SHP77 treated with DMSO at 0.1 percent for 48 hours (cell line): ENCODE measurements around the gene TBX15.
A peak's percentile ranks its signal among the peaks of the same experiment; 100 is the strongest.

Experiments used
- DNase-seq: peaks from one replicate; lab custom pipeline; 2025; lab: John Stamatoyannopoulos, UW

Gene TBX15

DNA sequence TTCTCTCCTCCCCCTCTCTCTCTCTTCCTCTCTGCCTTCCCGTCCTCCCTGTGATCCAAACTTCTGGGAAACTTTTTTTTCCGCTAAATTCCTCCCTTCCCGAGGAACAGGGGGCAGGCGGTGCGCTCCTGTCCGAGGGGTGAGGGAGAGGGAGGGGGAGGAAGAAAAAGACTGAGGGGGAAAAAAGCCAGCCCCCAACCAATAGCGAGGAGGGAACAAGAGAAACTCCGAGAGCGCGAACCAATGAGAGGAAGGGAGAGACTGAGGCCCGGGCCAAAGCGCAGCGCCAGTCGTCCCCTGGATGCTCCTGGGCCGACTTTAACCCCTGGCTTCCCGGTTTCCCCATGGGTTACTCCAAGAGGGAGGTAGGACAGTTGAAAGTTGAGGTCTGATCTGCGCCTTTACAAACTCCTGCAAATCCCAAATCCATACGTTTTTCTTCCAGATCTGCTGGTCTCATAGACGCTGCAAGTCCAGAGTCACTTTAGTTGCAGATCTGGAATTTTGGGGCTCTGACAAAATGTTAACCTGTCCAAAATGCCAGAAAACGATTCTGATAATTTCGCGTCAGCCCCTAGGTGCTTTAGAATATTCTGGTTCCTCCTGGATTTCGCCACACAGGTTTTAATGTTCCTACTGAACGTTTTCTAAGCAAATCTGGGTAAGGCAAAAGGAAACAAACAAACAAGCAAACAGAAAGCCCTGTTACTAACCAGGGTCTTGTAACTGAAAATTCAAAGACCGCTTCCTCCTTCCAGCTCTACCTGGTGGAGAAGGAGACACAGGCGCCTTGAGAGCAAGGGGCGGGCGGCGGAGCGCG is at the start of gene TBX15:
TSS of gene TBX15 (minus strand) at position 158 of the 820 bp plus-strand sequence. CDS start 548 bp downstream, outside the sequence.
- DNase-seq, result no peak

DNA sequence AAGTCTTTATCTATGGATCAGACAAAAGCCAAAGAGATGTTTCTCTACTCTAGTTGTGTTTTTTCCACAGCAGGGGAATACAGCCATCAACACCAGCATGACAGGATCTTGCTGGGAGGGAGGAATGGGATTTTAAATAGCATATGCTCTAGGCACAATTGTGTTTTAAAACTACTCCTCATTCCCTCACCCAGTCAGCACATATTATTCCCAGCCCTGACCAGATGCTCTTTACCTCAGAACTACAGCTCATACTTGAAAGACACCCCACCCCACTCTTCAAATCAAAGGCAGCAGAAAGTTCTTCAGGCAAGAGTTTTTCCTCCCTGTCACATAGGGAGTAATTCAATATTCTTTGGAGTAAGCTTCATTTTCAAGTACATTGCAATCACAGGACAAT is 46.2 kb upstream of the TBX15 start:
- DNase-seq, result no peak

DNA sequence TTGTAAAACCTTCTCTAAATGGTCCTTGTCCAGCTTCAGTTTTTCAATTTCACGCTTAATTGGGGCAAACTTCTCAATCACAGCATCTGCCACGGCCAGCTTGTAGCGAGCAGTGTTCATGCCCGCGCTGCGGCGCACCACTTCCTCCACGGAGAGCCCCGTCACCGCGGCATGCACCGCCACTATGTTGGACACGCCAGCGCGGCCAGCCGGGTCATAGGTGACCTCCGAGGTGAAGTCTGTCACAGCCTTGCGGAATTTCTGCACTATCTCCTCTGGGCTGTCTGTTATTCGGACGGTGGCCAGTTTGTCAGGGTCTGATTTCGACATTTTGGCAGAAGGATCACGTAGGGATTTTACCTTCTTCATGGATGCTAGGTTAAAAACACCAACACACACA is 44.8 kb upstream of the TBX15 start:
- no peak for DNase-seq

DNA sequence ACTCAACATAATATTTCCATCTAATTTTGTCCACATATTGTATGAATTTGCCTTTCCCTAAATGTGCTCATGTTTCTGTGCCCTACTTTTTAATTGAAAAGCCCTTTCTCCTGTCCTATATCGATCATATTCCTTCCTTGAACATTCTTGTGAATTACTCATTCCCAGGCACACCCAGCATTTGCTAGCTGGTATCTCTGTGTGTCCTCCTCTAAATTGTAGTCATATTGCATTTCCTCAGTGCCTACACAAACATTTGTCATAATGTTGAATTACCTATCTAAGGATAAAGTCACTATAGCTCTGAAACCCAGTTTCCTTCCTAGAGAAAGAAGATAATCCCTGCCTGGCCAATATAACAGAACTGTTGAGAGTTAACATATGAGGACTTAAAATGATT is 39.6 kb upstream of the TBX15 start:
- no peak for DNase-seq

DNA sequence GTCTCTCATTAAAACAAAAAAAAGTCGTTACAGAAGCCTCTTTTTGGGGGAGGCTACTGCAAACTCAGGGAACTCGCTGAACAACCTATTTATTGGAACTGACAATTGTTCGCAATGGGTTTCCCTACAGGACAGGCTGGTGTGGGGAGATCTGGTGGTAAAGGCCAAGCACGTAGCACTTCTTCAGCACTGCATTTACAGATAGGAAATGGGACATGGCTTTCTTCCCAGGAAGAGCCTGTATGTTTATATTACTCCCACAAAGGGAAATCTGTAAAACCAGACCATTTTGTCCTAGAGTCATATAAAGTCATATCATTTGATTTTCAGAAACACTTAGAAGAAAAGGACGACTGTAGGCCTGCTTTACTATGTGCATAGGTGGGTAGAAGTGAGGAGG is 38.8 kb upstream of the TBX15 start:
- no peak for DNase-seq

DNA sequence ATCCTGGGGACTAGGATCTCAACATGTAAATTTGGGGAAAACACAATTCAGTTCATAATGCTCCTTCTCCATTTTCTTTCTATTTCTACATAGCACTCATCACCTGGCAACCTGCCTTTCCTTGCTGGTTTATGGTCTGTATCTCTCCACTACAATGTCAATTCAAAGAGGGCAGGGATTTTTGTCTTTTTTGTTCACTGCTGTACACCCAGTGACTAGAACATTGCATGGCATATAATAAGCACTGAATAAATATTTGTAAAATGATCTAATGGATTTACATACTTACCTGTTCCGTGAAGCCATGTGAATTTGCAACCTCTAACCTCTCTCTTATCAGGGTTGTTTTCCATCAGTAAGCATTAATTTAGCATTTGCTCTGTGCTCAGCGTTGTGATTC is 27.4 kb upstream of the TBX15 start:
- DNase-seq, result no peak

DNA sequence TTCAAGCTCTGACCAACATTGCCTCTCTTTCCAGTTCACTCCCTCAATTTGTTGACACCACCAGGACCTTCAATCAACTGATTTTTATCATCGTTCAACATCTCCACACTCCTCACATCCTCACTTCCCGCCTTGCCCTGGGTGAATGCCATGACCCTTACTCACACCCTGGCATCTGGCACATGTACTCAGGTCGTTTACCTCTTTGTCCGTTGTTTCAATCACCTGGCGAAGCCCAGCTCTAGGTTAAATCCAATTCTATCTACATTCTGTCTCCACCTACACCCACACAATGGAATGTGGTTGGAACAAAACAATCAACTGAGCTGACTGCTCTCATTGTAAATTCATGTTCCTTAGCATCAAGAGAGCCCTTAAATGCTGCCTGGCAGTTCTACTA is 24.2 kb upstream of the TBX15 start:
- DNase-seq, result no peak

DNA sequence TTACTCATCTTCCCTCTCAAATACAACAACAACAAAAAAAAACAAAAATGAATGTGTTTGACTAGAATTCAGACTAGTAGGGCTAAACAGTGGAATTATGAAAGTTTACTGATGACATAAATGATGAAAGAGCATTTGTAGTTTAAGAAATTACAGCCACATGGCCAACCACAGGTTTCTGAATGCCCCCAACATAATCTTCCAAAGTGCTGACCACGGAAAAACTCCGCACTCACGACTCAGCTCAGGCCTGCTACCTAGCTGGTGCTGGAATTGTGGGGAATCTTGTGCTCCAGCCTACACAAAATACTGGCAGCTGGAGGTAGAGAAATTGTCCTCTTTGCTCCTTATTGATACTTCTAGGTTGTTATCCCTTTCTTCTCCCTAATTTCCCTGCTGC is 23.6 kb upstream of the TBX15 start:
- no peak for DNase-seq

DNA sequence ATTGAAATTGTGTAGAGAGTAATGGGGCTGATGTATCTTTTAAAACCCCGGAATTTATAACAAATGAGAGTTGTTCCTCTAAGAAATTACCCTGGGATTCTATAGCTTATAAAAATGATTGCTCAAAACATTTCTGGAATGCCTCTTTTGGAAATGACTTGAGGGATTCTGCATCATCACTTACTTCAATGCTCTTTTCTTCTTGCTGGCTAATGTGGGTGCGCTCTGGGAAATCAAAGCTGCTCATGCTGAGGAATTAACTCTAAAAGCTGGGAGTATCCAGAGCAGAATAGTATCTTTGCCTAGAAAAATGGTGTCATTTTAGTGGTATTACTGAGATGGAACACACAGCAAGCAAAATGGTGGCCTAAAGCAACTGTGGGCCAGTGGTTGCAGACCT is 23.0 kb upstream of the TBX15 start:
- DNase-seq, result no peak

DNA sequence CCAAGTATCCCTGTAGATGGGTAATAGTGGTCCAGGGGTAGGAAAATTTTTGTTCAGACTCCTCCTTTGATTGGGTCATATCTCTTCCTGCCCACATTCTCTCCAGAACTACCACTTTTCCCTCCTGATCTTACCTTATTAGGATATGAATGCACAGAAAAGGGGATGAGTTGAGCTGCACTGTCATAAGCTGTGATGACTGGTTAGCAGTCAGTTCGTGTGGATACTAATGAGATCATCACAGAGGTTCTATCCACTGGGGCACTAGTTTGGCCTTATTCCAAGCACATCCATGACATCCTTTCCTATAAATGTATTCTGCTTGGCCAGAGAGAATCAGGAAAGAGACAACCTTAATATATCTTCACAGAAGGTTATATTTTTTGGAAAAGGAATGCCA is 22.1 kb upstream of the TBX15 start:
- no peak for DNase-seq

DNA sequence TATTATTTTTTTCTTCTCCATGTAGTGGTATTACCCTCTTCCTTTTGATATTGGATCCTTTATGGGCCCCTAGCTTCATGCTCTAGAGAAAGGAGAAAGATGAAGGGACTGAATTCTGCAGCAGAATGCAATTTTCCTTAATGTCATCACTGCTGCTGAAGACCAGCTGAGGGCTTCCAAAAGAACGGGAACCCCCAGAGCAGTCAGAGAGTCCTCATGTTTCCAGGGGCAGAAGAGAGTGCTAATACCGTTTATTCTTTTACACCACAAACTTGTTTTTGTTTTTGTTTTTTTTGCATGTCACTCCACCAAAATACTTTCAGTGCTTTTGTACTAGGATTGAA is 21.1 kb upstream of the TBX15 start:
- no peak for DNase-seq

DNA sequence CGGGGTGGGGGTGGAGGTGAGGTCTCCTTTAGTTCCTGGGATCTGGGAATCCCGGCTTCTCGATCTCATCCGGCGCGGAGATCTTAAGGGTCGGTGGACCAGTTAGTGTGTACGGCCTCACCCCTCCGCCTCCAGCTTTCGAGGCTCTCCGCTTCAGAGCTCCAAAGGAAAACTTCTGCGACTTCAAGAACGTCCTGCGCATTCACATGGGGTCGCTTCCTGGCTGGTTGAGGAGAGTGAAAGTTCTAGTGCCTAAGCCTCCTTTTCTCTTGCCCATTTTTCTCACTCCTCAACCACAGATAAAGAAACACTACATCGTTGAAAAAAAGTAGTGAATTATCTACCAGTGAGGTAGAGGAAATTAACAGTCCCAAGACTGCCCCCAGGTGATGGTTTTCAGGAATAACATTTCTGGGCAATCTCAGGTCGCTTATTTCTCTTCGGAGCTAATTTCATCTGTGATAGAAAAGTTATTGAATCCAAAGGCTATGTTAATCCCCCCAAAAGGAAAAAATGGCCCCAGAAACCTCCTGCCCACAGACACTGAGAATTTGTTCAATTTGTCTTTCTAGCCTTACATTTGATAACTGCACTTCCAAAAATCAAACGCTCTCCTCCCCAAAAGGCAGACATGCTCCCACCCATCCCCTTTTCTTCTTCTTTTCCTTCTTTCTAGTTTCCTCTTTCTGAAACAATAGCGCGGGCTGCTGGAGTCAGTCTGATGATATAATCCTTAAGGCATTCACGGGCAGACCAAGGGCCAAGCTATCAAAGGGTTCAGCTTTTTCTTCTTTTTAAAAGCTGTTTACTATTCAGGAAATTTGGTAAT is 20.6 kb upstream of the TBX15 start:
- DNase-seq, result peak; percentile 45

DNA sequence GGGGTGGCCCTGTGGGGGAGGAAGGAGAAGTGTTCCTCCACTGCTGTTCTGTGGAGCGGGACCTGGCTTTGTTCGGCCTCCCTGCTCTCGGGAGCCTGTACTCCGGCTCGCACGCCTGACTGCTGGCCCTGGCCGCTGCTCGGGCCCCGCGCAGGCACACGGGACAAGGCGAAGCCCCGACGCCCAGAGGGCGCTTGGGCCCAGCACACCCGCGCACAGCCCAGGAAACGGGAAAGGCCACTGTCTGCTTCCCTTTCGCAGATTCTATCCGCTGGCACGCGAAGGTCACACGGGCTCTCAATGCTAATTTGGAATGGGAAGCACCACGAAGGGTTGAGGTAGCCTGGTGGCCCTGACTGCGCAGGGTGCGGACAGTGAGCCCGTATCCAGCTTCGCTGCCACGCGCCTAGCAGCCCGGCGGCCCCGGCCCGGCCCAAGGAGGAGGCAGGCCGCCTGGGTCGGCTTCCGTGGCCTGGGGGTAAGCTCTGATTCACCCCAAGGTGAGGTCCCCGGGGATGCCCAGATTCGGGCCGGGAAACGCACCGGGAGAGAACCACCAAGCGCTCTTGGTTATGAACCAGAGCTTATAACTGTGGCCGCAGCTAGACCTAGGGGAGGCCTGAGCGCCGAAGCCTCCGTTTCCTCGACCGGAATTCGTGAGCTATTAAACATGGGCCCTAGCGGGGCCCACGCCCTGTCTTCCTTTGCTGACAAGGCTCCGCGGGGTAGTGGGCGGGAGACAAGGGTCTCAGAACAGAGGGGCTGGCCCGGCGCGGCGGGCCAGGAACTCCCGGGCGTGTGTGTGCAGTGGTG is 19.7 kb upstream of the TBX15 start:
- no peak for DNase-seq

DNA sequence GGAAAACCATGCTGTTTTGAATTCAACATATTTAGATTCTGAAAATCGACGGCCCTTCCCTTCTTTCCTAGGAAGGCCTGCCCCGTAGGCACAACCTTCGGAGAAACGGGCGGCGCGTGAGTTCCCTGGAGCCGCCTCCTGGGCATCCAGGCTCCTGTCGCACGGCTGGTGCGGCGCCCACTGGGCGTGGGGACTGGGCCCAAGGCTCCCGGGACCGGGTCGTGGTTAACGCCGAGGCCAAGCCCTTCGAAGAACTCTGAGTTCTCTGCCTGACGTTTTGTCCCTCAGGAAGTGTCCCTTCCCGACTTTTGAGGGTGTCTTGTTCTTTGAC is 19.2 kb upstream of the TBX15 start:
- DNase-seq, result no peak

DNA sequence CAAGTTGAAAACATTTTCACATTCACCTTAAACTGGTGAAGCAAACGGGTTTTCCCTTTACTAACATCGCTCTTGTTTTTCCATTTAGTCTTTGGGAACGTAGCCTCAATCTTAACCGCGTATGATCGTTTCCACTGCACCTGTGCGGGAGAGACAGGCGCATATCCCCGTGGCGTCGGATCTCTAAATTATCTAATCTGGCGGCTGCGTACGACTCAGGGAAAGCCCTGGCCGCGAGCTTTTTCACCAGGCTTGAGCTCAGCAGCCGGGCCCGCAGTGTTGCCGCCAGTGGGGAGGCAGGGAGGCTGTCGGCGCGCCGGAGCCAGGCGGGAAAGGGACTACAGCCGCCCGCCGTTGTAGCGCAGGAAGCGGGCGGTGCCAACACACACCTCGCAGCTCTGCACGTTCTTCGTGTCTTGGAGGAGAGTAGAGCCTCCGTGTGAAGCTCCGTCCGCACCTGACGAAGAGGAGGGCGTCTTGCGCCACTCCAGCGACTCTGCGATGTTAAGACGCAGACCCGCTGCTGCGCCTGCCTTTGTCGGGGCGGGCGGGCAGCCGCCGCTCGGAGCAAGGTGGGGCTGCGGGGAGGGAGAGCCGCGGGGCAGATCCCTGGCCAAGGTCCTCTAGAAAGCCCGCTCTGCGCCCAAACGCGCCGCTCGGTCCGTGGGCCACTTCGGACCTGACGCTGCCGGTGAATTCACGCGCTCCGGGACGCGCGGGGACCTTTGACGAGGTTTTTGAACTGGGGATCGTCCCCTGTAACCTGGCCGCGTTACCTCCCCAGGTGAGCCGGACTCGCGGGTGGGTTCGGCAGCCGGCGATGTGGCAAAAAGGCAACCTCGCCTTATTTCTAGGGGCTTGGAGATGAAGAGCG is 18.5 kb upstream of the TBX15 start:
- DNase-seq, result no peak

DNA sequence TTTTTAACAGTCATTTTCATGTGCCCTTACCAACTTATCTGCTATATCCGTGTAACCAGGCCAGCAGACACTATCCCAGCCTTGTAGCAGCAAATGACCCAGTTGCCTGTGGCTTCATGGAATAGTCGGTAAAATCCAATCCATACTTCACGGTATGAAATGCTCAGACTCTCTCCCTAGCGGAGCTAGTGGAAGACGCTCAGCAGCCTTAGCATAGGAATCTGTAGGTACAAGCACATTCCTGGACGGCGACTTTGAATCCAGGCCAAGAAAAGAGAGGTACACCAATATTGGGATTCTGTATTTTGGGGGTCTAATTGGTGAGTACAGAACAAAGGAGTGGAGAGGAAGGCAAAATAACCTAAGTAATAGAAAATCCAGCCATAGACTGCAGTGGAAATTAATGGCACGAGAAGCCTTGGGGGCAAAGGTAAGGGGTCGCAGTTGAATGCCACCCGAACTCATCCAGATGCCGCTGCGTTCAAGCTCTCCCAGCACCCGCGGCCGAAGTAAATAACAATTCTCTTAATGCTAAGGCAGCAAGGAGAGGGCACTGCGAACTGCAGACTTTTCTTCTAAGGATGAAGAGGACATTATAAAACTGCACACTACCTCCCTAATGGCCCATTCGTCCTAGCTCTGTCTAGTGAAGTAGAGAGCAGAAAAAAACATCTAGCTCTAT is 17.7 kb upstream of the TBX15 start:
- DNase-seq, result no peak

DNA sequence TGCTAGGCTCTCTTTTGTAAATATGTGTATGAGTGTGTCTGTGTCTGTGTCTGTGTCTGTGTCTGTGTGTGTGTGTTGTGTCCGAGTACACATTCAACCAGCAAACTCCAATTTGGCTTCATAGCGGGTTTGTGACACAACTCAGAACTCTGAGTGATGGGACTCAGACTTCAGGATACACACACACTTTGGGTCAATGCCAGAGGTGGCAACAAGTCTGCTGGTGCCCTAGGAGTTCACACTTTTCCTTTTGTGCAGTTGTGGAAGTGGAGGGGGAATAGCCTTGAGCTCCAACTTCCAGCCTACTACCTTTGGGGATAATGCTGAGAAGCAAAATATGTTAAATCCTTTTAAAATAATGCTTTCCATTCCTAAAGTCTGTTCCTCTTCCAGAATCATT is 16.6 kb upstream of the TBX15 start:
- DNase-seq, result no peak

DNA sequence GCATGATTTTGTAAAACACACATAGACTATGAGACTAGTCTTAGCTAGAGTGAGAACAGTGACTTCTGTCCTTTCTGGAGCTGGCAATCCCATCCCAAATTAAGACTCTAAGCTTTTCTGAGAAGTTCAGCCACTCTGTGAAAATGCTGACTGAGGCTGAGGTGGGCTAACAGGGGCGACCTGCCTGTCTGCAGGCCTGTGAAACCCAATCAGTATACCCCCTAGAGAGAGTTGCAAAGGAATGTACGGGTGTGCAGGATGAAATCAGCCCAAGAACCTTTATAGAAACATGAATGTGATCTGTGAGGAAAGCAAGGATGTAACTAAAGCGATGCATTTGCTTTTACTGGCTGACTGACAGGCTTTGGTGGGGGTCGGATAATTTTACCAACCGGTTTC is 16.0 kb upstream of the TBX15 start:
- no peak for DNase-seq

DNA sequence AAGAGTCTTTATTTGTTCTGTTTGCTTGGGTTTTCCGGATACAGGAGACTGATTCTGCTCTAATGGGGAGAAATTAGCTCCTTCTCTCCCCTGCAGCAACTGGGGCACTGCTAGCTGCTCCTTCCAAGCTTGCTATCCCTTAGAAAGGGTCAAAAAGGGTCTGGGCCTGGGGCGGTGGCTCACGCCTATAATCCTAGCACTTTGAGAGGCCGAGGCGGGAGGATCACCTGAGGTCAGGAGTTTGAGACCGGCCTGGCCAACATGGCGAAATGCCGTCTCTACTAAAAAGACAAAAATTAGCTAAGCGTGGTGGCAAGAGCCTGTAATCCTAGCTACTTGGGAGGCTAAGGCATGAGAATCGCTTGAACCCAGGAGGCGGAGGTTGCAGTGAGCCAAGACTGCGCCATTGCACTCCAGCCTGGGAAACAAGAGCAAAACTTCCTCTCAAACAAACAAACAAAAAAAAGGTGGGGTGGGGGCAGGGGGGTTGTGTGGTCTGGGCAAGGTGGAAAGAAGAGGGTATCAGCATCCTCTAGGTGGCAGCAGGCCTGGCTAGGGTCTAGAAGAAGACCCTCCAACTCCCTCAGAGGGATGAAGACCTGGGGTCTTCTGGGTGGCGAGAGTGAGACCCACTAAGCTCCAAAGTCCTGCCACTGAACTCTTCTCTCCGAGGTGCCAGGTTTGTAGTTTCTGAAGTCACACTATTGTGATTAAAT is 15.4 kb upstream of the TBX15 start:
- no peak for DNase-seq

DNA sequence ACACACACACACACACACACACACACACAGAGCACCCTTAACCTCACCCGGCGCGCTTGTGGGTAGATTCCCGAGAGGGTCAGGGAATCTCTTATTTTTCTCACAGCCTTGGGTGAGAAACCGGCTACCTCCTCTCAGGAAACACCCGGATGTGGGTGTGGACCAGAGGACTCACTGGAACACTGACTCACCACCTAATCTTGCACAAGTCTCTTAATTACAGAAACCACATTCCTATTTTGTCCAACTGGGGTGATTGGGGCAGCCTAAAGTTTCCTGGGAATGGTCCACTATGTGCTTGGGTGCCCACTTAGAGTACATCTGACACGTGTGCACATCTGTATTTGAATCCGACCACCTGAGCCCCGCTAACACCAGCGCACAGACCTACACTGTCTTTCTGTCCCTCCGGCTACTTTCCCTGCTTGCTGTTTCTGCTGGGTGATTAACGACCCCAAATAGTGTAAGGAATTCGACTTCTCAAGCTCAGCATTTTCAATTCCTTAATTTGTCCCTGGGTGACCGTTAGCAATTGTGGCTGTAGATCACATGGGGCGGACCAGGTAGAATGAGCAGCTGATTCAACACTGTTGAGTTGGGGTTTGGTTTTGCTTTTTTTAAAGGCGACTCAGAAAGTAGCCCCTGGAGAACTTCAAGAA is 14.0 kb upstream of the TBX15 start:
- DNase-seq, result no peak
